A204.1 (cell line): Measurements from ENCODE around the gene ITPR1.

Experiments
- FAIRE-seq: peaks from 2 replicates; lab custom pipeline; 2012; peaks lifted over from hg19 to GRCh38; lab: Jason Lieb, UNC

ITPR1 gene

GRCh38 chr3:4785551-4785950 is 292.4 kb downstream of the ITPR1 start:
- no peak for FAIRE-seq

GRCh38 chr3:4786431-4786830 is 293.3 kb downstream of the ITPR1 start:
- no peak for FAIRE-seq

- no peak for FAIRE-seq
Measured at GRCh38 chr3:4791358-4791757, 298.2 kb downstream of the ITPR1 start.

- FAIRE-seq, result no peak
Measured at GRCh38 chr3:4793311-4793710, 300.2 kb downstream of the ITPR1 start.

GRCh38 chr3:4794331-4794730 is 301.2 kb downstream of the ITPR1 start:
- FAIRE-seq, result no peak

- no peak for FAIRE-seq
Measured at GRCh38 chr3:4794798-4795197, 301.6 kb downstream of the ITPR1 start.

GRCh38 chr3:4795905-4796304 is 302.8 kb downstream of the ITPR1 start:
- no peak for FAIRE-seq

- no peak for FAIRE-seq
Measured at GRCh38 chr3:4797201-4797705, 304.1 kb downstream of the ITPR1 start.

- FAIRE-seq, result no peak
Measured at GRCh38 chr3:4799266-4800256, 306.4 kb downstream of the ITPR1 start.

- no peak for FAIRE-seq
Measured at GRCh38 chr3:4800595-4800994, 307.4 kb downstream of the ITPR1 start.

- FAIRE-seq, result no peak
Measured at GRCh38 chr3:4801892-4802291, 308.7 kb downstream of the ITPR1 start.

GRCh38 chr3:4802903-4803302 is 309.8 kb downstream of the ITPR1 start:
- FAIRE-seq, result no peak

- no peak for FAIRE-seq
Measured at GRCh38 chr3:4804161-4805058, 311.3 kb downstream of the ITPR1 start.

GRCh38 chr3:4805662-4806061 is 312.5 kb downstream of the ITPR1 start:
- no peak for FAIRE-seq

- FAIRE-seq, result no peak
Measured at GRCh38 chr3:4806535-4807108, 313.5 kb downstream of the ITPR1 start.

- FAIRE-seq, result no peak
Measured at GRCh38 chr3:4807381-4808280, 314.5 kb downstream of the ITPR1 start.

- no peak for FAIRE-seq
Measured at GRCh38 chr3:4808637-4809036, 315.5 kb downstream of the ITPR1 start.

- FAIRE-seq, result no peak
Measured at GRCh38 chr3:4809922-4810321, 316.8 kb downstream of the ITPR1 start.

GRCh38 chr3:4812591-4812990 is 319.4 kb downstream of the ITPR1 start:
- FAIRE-seq, result no peak

GRCh38 chr3:4813909-4814304 is 320.8 kb downstream of the ITPR1 start:
- FAIRE-seq, result no peak

GRCh38 chr3:4814305-4814903 is 321.3 kb downstream of the ITPR1 start:
- no peak for FAIRE-seq
